ENCODE results near the gene IL36B. TPM values are rescaled to one million over a fixed set of nuclear protein-coding genes. Genes with fewer than 3 reads are reported as not detected.

Gene IL36B
- total and polyA plus RNA-seq, 9 of the 15 experiments (the other 6 are each of a cell fraction or from before 2014, with no cell fraction given), result not detected

GRCh38 chr2:113084249-113085000, 31.8 kb upstream of the IL36B start (continued):
- TF ChIP-seq CHAMP1 (IDR thresholded peaks at IDR 0.05) (no peak), GTF2B (IDR thresholded peaks at IDR 0.05; ENCODE audit: extremely low read depth, insufficient read length) (no peak), ZNF449 (CRISPR knock-in tag; IDR thresholded peaks at IDR 0.05) (no peak), NCOA4 (IDR thresholded peaks at IDR 0.05; ENCODE audit: partially characterized antibody) (no peak), ESRRA (IDR thresholded peaks at IDR 0.05; ENCODE audit: borderline replicate concordance, low read depth) (no peak), ZNF354B (CRISPR knock-in tag; IDR thresholded peaks at IDR 0.05) (no peak), CTCF (IDR thresholded peaks at IDR 0.05 in 2 of 3, conservative IDR thresholded peaks at IDR 0.05 in 1 of 3; ENCODE audit: insufficient read depth in 2 of 3, low read depth in 1 of 3, low read length in 3 of 3) (peak in 2 of 3 experiments; percentile 42 to 68; a peak in 4 of 6 replicates), THAP12 (CRISPR knock-in tag; IDR thresholded peaks at IDR 0.05) (no peak), EP300 (IDR thresholded peaks at IDR 0.05; ENCODE audit: low read length) (no peak), ZNF586 (CRISPR knock-in tag; conservative IDR thresholded peaks at IDR 0.05) (no peak), FOXP4 (CRISPR knock-in tag; IDR thresholded peaks at IDR 0.05; ENCODE audit: borderline replicate concordance) (no peak), FIP1L1 (IDR thresholded peaks at IDR 0.05; ENCODE audit: low read depth, low read length, poor library complexity, severe bottlenecking) (no peak), BHLHE40 (IDR thresholded peaks at IDR 0.05; ENCODE audit: low read length) (0 out of 2 replicates have a peak, but pooled peaks have one; percentile 19)
